Astrocyte of the cerebellum (primary cell): Measurements from ENCODE around the gene KRTAP10-3.
"Not testable (repeated sequence)": the region's sequence is repeated elsewhere in the genome, so short reads cannot be mapped to it uniquely, and the experiment has no call there.

Experiments
- DNase-seq: peaks from one replicate; pipeline ENCODE4 v3.0.0-alpha.2; 2011; ENCODE audit warnings: low read depth
- H3K4me3 ChIP-seq: 2 replicates; pipeline ENCODE4 v1.5.1; 2011; ENCODE audit warnings: mild to moderate bottlenecking, low read depth, low read length, moderate library complexity
- in situ Hi-C: cut with HindIII; loops from 2 replicates; pipeline ENCODE4 v1.10.0; 2017; ENCODE audit warnings: low sequenced_read_pairs
- TF ChIP-seq, protein P1 (sequence below): IDR thresholded peaks from 2 replicates; pipeline ENCODE4 v1.5.1; 2012; ENCODE audit warnings: low read length, low read depth, moderate library complexity, mild to moderate bottlenecking; ENCODE audit errors: missing control alignments

The KRTAP10-3 gene

DNA sequence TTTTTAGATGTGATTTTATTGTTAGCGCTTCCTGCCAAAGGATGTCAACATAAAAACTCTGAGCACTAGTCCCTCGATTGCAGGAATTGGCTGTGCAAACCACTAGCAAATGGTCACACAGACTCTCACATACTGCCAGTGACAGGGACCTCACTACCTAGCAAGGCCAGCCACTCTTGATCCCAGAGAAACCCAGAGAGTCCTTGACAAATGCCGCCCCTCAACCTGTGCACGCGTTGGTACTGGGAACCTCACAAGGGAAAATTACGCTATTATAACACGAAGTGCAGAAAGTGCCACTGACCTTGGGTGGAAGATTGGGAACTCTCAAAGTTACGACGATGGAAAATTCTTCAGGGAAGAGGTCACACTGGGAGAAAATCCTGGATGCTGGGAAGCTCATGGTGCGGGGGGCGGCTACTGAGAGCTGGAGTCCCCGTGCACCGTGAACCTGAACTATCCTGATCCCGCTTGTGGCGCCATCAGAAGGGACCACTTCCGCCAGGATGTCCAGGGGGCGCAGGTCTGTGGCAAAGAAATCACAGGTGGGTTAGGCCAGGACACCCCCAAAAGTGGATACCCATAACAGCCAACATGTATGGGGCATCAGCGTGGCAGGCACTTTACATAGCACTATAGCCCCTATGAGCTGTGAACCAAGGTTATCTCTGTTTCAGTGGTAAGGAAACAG lies 9.0 kb upstream of the KRTAP10-3 start:
- no peak overlapping the region for H3K4me3 ChIP-seq
- in situ Hi-C loops, result no loop called here
- TF ChIP-seq, protein P1, sequence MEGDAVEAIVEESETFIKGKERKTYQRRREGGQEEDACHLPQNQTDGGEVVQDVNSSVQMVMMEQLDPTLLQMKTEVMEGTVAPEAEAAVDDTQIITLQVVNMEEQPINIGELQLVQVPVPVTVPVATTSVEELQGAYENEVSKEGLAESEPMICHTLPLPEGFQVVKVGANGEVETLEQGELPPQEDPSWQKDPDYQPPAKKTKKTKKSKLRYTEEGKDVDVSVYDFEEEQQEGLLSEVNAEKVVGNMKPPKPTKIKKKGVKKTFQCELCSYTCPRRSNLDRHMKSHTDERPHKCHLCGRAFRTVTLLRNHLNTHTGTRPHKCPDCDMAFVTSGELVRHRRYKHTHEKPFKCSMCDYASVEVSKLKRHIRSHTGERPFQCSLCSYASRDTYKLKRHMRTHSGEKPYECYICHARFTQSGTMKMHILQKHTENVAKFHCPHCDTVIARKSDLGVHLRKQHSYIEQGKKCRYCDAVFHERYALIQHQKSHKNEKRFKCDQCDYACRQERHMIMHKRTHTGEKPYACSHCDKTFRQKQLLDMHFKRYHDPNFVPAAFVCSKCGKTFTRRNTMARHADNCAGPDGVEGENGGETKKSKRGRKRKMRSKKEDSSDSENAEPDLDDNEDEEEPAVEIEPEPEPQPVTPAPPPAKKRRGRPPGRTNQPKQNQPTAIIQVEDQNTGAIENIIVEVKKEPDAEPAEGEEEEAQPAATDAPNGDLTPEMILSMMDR, result no peak
- no peak for DNase-seq

DNA sequence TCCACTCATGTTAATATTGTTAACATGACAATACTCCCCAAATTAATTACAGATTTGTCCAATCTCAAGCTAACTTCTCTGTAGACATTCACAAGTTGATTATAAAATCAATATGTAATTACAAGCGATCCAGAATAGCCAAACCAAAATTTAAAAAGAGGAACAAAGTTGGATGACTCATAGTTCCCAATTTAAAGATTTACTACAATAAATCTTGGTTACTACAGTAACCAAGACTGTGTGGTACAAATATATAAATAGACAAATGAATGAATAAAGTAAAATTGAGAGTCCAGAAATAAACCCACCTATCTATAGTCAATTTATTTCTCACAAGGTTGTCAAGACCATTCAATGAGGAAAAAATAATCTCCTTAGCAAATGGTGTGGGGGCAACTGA lies 7.8 kb upstream of the KRTAP10-3 start:
- DNase-seq, result no peak
- H3K4me3 ChIP-seq, result no peak overlapping the region
- TF ChIP-seq, protein P1, result no peak
- in situ Hi-C loops, result no loop called here

DNA sequence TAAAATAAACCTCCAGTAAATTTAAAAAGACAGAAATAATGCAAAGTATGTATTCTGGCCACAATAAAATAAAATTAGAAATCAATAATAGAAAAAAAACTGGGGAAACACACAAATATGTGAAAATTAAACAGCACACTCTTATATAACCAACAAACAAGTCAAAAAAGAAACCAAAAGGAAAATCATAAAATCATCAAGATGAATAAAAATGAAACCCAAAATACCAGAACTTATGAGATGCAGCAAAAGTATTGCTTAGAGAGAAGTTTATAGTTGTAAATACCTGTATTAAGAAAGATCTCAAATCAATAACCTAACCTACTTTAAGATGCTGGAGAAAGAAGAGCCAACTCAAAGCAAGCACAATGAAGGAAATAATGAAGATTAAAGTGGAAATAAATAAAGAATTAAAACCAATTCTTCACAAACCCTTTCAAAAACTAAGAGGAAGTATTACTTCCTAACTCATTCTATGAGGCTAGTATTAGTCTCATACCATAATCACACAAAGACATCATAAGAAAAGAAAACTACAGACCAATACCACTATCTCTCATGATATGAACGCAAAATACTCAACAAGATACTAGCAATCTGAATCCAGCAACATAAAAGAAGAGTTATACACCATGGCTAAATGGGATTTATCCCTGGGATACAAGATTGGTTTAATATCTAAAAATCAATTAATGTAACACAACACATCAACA lies 6.4 kb upstream of the KRTAP10-3 start:
- no peak for DNase-seq
- in situ Hi-C loops, result no loop called here
- TF ChIP-seq, protein P1, result no peak
- H3K4me3 ChIP-seq, result no peak overlapping the region

DNA sequence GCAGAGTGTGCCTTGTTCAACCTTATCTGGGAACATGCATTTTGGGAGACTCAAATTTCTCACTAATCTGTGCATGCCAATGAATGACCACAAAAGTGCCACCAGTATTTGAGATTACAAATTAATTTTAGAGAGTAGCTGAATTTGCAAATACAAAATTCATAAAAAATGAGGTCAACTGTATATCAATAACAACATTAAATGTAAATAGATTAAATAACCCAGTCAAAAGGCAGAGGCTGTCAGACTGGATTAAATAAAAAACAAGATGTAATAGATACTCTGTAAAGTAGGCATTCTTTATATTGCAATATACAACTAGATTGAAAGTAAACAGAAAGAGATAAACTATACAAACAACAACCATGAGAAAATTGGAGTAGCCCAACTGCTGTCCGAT lies 5.5 kb upstream of the KRTAP10-3 start:
- TF ChIP-seq, protein P1, result no peak
- no peak overlapping the region for H3K4me3 ChIP-seq
- in situ Hi-C loops, result no loop called here
- DNase-seq, result no peak

DNA sequence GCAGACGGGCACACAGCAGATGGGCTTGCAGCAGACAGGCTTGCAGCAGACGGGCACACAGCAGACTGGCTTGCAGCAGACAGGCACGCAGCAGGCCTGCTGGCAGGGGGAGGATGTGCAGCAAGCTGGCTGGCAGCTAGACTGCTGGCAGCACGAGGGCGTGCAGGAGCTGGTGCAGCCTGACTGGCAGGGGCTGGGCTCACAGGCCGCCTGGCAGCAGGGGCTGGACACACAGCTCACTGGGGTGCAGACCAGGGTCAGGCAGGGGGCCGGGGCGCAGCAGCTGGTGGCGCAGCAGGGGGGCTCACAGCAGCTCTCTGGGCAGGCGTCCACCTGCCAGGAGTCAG lies 293 bp downstream of the KRTAP10-3 start:
- H3K4me3 ChIP-seq, in situ Hi-C loops, DNase-seq: not testable (repeated sequence)

DNA sequence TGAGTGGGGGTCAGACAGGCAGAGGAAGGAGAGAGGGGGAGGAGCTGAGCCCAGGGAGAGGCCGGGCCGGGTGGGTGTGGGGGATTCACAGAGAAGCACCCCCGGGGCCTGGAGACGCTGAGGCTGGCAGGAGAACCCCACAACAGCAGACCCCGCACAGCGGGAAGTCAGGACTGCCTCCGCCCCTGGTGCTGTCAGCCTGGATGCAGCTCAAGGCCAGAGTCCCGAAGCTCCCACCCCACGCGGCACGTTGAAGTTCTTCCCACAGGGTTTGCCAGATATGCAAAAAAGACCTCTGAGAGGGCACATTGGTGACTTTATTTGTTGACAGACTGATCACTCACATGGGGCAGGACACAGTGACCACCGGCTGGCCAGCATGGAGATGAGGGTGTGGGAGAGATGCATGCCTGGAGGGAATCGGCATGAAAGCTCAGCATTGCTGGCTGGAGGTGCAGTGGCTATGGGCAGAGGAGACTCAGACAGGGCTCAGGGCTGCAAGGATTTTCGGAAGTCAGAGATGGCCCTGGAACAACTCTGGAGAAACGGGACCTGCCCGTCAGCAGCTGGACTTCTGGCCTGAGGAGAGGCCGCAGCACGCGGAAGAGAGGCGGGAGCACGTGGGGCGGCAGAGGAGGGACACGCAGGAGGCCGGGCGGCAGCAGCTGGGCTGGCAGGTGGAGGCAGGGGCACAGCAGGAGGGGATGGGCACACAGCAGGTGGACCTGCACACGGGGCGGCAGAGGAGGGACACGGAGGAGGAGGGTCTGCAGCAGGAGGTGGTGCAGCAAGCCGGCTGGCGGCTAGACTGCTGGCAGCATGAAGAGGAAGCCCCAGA lies 885 bp downstream of the KRTAP10-3 start:
- in situ Hi-C loops, result no loop called here
- H3K4me3 ChIP-seq, result no peak overlapping the region
- TF ChIP-seq, protein P1, result no peak
- DNase-seq, result no peak
